GM18517 (cell line): Measurements from ENCODE around the gene GTPBP3.

Experiments
- ATAC-seq: cut with Tn5 transposase; IDR thresholded peaks from one replicate; pipeline ENCODE4 v1.9.1; 2021; ENCODE audit warnings: mild to moderate bottlenecking, moderate library complexity; ENCODE audit not compliant: unreplicated experiment

The GTPBP3 gene

GRCh38 chr19:17327654-17328516 is 9.5 kb upstream of the GTPBP3 start:
- ATAC-seq, result no peak

DNA sequence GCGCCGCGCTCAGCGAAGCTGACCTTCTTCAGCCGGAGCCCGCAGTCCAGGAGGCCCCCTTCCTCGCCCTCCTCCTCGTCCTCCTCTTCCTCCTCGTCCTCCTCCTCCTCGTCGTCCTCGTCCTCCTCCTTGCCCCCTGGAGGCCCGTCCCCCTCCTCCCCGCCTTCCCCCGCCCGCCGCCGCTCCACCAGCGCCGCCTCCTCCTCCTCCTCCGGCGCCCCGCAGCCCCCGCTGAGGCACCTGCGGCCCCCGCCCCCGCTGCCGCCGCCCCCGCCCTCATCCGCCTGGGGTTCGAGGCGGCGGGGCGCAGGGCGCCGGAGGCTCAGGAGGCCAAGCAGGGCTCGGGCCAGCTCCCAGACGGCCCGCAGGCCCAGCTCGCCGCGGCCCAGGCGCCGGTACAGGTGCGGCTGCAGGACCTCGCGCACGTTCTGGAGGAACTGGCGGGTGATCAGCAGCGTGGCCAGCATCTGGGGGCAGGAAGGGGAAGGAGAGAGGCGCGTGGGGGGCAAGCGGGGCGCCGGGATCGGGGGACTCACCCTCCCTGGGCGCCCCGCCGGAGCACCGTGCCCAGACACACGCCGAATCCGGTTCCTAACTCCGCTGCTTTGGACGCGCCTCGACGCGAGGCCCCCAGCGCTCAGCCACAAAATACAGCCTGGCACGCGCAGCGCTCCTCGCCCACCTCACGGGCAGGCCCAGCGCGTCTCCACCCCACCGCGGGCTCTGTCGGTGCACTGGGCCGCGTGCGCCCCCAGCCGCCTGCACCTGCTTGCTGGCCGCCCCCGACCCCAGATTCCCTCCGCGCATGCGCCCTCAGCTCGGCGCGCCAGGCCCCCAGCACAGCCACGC is 8.6 kb upstream of the GTPBP3 start:
- ATAC-seq, result no peak

- no peak for ATAC-seq
Observed at GRCh38 chr19:17329366-17330261, 7.7 kb upstream of the GTPBP3 start.

DNA sequence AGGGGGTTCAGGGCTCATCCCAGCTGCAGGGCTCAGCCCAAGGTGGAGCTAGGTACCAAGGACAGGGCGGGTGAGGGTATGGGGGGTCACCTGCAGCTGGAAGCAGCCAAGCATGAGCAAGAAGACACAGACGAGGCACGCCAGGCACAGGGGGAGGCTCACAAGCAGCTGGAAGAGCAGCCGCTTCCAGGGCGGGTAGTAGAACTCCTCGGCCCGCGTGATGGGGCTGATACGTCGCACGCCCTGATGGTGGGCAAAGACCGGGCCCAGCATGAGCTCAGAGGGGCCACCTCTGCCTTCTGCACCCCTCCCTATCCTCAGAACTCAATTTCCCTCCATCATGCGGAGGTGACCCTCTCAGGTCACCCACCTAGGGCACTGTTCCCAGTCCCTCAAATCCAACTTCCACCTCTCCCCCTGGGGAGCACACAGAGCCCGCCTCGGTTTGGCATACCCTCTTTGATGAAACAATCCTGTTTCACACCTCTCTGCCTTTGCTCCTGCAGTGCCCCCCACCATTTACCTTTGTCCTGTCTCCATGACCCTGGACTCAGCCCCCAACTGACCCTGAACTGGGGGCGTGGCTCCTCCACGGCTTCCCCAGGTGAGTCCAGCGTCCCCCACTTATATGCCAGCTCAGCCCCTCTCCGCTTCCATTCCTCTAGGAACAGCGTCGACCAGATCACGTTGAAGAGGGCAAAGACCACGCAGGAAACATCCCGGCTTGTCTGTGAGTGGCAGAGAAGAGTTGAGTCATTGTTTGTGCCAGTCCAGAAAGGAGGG is 6.9 kb upstream of the GTPBP3 start:
- no peak for ATAC-seq

- ATAC-seq, result no peak
Observed at GRCh38 chr19:17331045-17331558, 6.3 kb upstream of the GTPBP3 start.

DNA sequence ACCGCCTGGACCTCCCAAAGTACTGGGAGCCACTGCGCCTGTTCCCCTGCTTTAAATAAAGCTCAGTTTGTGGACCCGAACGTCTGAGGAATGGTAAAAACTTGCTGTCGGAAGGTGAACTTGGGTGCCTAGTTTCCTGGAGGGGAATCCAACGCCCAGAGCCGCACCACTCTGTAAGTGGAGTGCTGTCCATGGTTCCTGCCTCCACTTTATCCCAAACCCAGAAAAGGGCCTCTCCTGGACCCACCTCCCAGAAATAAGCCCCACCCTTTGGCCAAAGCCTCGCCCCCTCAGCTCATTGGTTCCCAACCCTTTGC is 5.0 kb upstream of the GTPBP3 start:
- no peak for ATAC-seq

- no peak for ATAC-seq
Observed at GRCh38 chr19:17332677-17333581, 4.4 kb upstream of the GTPBP3 start.

- ATAC-seq, result no peak
Observed at GRCh38 chr19:17333611-17334413, 3.5 kb upstream of the GTPBP3 start.

GRCh38 chr19:17334414-17335409 is 2.6 kb upstream of the GTPBP3 start, which contains the start of gene ANO8:
TSS of gene ANO8 (minus strand) at chr19:17334855. CDS start at chr19:17334670, 185 bp downstream.
- peak; percentile 54 for ATAC-seq

- ATAC-seq, result no peak
Observed at GRCh38 chr19:17335575-17335974, 1.8 kb upstream of the GTPBP3 start.

DNA sequence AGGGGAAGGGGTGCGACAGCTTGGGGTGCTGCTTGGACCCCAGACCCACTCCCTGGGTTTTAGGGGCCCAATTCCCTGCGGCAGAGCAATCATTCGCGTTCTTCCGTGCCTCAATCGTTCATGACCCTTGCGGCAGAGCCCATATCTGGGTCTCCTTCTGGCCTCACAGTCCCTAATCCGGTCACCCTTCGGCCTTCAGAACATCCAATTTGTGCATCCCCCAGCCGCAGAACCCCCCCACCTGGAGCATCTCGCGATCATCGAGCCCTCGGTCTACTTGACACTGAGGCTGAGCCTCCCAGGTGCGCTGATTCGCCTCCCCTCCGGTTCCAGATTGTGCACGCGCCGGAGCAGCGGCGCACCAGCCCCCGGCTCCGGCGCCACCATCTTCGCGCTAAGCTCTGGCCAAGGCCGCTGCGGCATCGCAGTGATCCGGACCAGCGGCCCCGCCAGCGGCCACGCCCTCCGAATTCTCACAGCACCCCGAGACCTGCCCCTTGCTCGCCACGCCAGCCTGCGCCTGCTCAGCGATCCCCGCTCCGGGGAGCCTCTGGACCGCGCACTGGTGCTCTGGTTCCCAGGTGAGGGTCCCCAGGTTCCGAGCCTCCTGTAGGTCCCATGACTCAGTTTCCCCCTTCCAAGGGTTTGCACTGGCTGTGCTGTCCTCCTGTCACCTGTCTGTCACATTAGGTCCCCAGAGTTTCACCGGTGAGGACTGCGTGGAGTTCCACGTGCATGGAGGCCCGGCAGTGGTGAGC is 501 bp downstream of the GTPBP3 start:
- ATAC-seq, result no peak

- ATAC-seq, result no peak
Observed at GRCh38 chr19:17338433-17339078, 1.2 kb downstream of the GTPBP3 start.

GRCh38 chr19:17339088-17339741 is 1.9 kb downstream of the GTPBP3 start:
- no peak for ATAC-seq

DNA sequence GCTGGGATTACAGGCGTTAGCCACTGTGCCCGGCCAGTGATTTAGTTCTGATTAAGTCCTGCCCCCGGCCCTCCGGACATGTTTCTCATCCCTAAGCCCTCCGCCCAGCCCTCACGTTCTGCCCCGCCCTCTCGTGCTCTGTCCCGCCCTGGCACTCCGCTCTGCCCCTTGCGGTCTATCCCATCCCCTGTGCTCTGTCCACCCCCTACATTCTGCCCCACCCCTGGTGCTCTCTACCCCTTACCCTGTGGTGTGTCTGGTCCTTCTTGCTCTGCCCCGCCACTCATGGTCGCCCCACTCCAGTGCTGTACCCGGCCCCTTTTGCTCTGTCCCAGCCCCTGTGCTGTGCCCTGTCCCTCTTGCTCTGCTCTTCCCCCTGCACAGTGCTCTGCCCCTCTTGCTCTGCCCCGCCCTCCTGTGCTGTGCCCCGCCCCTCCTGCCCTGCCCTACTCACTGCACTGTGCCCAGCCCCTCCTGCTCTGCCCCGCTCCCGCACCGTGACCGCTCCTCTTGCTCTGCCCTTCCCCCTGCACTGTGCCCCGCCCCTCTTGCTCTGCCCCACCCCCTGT is 3.0 kb downstream of the GTPBP3 start:
- no peak for ATAC-seq

DNA sequence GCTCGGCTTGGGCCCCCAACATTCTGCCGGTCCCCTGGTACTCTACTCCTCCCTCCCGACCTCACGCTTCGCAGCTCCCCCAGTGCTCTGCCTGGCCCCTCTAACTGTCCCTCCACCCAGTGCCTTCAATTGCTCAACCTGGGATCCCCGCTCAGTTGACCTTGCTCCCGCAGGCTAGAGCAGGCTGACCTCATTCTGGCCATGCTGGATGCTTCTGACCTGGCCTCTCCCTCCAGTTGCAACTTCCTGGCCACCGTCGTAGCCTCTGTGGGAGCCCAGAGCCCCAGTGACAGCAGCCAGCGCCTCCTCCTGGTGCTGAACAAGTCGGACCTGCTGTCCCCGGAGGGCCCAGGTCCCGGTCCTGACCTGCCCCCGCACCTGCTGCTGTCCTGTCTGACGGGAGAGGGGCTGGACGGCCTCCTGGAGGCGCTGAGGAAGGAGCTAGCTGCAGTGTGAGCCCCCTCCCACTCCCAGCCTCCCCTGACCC is 3.6 kb downstream of the GTPBP3 start:
- no peak for ATAC-seq
